HepG2 (cell line): ENCODE measurements around the gene S1PR5. TPM values are rescaled to one million over a fixed set of nuclear protein-coding genes. Genes with fewer than 3 reads are reported as not detected.
A peak's percentile ranks its signal among the peaks of the same experiment; 100 is the strongest.

Experiments used
- FIP1L1 ChIP-seq: fragments of 200-400 bp; formaldehyde crosslinking; IDR thresholded peaks from 2 replicates; pipeline ENCODE4 v1.6.1; 2018; ENCODE audit warnings: low read depth, mild to moderate bottlenecking, low read length, moderate library complexity, borderline replicate concordance; ENCODE audit not compliant: insufficient read depth
- FOXA1 ChIP-seq, 2 experiments: fragments of 450-650 bp in 1 of 2; sonication (generic) in 1 of 2; formaldehyde crosslinking in 1 of 2; IDR thresholded peaks; 2 replicates each; pipeline versions ENCODE4 v1.4.0 to v1.6.1; 2016 to 2020; ENCODE audit warnings: missing genetic modification reagents in 1 of 2
- HIVEP1 ChIP-seq: sonication (generic); formaldehyde crosslinking; IDR thresholded peaks from 2 replicates; pipeline ENCODE4 v1.4.0; 2020; ENCODE audit warnings: mild to moderate bottlenecking, missing genetic modification reagents
- HOXA5 ChIP-seq: sonication (generic); formaldehyde crosslinking; IDR thresholded peaks from 2 replicates; pipeline ENCODE4 v1.4.0; 2020; ENCODE audit warnings: missing genetic modification reagents
- KDM4B ChIP-seq: sonication (generic); formaldehyde crosslinking; IDR thresholded peaks from 2 replicates; pipeline ENCODE4 v1.4.0; 2020; ENCODE audit warnings: missing genetic modification reagents
- MTA1 ChIP-seq: sonication (generic); formaldehyde crosslinking; IDR thresholded peaks from 2 replicates; pipeline ENCODE4 v1.4.0; 2020; ENCODE audit warnings: missing genetic modification reagents, mild to moderate bottlenecking, borderline replicate concordance
- NBN ChIP-seq: fragments of 450-650 bp; conservative IDR thresholded peaks from 2 replicates; pipeline ENCODE4 v1.6.1; 2017
- NFE2L2 ChIP-seq: fragments of 150-350 bp; IDR thresholded peaks from 2 replicates; pipeline ENCODE4 v1.6.1; 2014; ENCODE audit warnings: low read length
- RAD51 ChIP-seq: fragments of 450-650 bp; IDR thresholded peaks from 2 replicates; pipeline ENCODE4 v1.6.1; 2016; ENCODE audit warnings: borderline replicate concordance
- RXRA ChIP-seq: sonication (generic); formaldehyde crosslinking; IDR thresholded peaks from 2 replicates; pipeline ENCODE4 v1.5.1; 2020; ENCODE audit warnings: missing genetic modification reagents
- SNAI1 ChIP-seq: sonication (generic); formaldehyde crosslinking; IDR thresholded peaks from 2 replicates; pipeline ENCODE4 v1.5.0; 2020; ENCODE audit warnings: mild to moderate bottlenecking, missing genetic modification reagents, borderline replicate concordance
- ZFP90 ChIP-seq: sonication (generic); formaldehyde crosslinking; IDR thresholded peaks from 2 replicates; pipeline ENCODE4 v1.8.0; 2022; ENCODE audit warnings: missing genetic modification reagents, mild to moderate bottlenecking, inconsistent platforms, borderline replicate concordance
- ZNF224 ChIP-seq: sonication (generic); formaldehyde crosslinking; IDR thresholded peaks from 2 replicates; pipeline ENCODE4 v1.5.0; 2020; ENCODE audit warnings: mild to moderate bottlenecking, missing genetic modification reagents
- ZNF350 ChIP-seq: sonication (generic); formaldehyde crosslinking; IDR thresholded peaks from 2 replicates; pipeline ENCODE4 v1.4.0; 2020; ENCODE audit warnings: mild to moderate bottlenecking, low read depth, missing genetic modification reagents, borderline replicate concordance
- ZNF501 ChIP-seq: sonication (generic); formaldehyde crosslinking; IDR thresholded peaks from 2 replicates; pipeline ENCODE4 v1.5.1; 2020; ENCODE audit warnings: mild to moderate bottlenecking, moderate library complexity, missing genetic modification reagents
- ZNF792 ChIP-seq: IDR thresholded peaks from 2 replicates; pipeline ENCODE4 v1.6.1; 2016
- polyA plus RNA-seq, 8 experiments: library from polyadenylated mRNA; depleted of rRNA in 3 of 8; stranded (reverse) in 7 of 8; unstranded in 1 of 8; fragments of >200 nt; fragmentation: Illumina TruSeq in 4 of 8; extraction: Trizol in 4 of 8; gene quantifications; 2 replicates each; pipeline versions ENCODE4 v1.2.1 to v1.2.3, GENCODE V29; 2011 to 2016; ENCODE audit warnings: low read depth in 4 of 8, missing spikeins in 1 of 8, mixed read lengths in 1 of 8; ENCODE audit not compliant: insufficient read depth in 1 of 8
- total RNA-seq, 5 experiments: library from RNA; depleted of rRNA; stranded (reverse); fragments of >200 nt; fragmentation: Illumina TruSeq; extraction: Trizol; gene quantifications; 2 replicates each; pipeline ENCODE4 v1.2.3, GENCODE V29; 2016; ENCODE audit warnings: low read depth in 1 of 5
- TF ChIP-seq, protein P1 (sequence below), 2 experiments: fragments of 450-650 bp in 1 of 2; sonication (generic) in 1 of 2; formaldehyde crosslinking; IDR thresholded peaks; 2 replicates each; pipeline versions ENCODE4 v1.5.0 to v1.8.0; 2020 to 2022; ENCODE audit warnings: mild to moderate bottlenecking in 1 of 2, missing genetic modification reagents in 1 of 2
- TF ChIP-seq, protein P2 (sequence below), 2 experiments: sonication (generic) in 1 of 2; formaldehyde crosslinking in 1 of 2; IDR thresholded peaks; 2 replicates each; pipeline versions ENCODE4 v1.4.0 to v1.6.1; 2016 to 2020; ENCODE audit warnings: borderline replicate concordance in 1 of 2, low read depth in 1 of 2, mild to moderate bottlenecking in 1 of 2, missing genetic modification reagents in 1 of 2
- TF ChIP-seq, protein P3 (sequence below): sonication (generic); formaldehyde crosslinking; IDR thresholded peaks from 2 replicates; pipeline ENCODE4 v1.5.0; 2020; ENCODE audit warnings: mild to moderate bottlenecking, low read depth, missing genetic modification reagents, borderline replicate concordance
- TF ChIP-seq, protein P4 (sequence below): sonication (generic); formaldehyde crosslinking; IDR thresholded peaks from 2 replicates; pipeline ENCODE4 v1.5.0; 2020; ENCODE audit warnings: mild to moderate bottlenecking, missing genetic modification reagents
- TF ChIP-seq, protein P5 (sequence below): sonication (generic); formaldehyde crosslinking; IDR thresholded peaks from 2 replicates; pipeline ENCODE4 v1.5.0; 2020; ENCODE audit warnings: missing genetic modification reagents

Gene S1PR5
- total and polyA plus RNA-seq, 2 of the 13 experiments (the other 11 are each of a cell fraction or from before 2014, with no cell fraction given): 0.04 TPM; not detected in 1

DNA sequence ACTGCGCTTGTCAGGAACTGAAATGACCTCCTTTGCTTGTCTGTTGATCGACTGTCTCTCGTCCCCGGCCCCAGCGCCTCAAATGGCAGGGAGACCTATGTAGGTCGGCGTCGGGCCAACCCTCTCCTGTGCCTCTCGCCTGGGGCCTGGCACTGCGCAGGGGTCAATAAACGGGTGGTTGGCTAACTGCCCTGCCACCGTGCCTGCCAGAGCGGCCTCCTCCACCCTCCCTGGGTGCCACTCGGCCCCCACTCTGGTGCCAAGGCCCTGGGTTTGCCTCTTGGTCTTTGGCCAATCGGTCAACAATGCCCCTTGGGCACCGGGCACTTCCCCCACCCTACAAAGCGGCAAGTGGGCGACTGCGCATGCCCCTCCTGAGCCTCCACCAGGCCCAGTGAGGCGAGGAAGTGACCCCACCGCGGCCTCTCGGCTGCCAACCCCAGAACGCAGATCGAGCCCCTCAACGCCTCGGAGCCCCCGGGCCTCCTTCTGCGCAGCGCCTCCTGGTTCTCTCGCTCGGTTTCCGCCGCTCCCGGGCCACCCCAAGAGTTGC is 15.2 kb downstream of the S1PR5 start (continued):
- TF ChIP-seq, protein P1, sequence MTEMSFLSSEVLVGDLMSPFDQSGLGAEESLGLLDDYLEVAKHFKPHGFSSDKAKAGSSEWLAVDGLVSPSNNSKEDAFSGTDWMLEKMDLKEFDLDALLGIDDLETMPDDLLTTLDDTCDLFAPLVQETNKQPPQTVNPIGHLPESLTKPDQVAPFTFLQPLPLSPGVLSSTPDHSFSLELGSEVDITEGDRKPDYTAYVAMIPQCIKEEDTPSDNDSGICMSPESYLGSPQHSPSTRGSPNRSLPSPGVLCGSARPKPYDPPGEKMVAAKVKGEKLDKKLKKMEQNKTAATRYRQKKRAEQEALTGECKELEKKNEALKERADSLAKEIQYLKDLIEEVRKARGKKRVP (CRISPR knock-in tag; IDR thresholded peaks at IDR 0.05): 0 out of 4 replicates have a peak, but pooled peaks of 1 of the 2 experiments have one; percentile 19
- no peak; the same call in 1 of the 2 replicates for TF ChIP-seq MTA1 (CRISPR knock-in tag)
- TF ChIP-seq NFE2L2: no peak
- no peak; the same call in 1 of the 2 replicates for TF ChIP-seq ZNF350 (CRISPR knock-in tag)
- no peak for TF ChIP-seq NBN
- TF ChIP-seq ZNF501 (CRISPR knock-in tag): peak; percentile 19; the same call in 1 of the 2 replicates
- TF ChIP-seq ZFP90 (CRISPR knock-in tag): peak; percentile 12; the same call in 1 of the 2 replicates
- TF ChIP-seq RXRA: peak; percentile 44; the same call in 1 of the 2 replicates
- TF ChIP-seq KDM4B (CRISPR knock-in tag): peak; percentile 83; the same call in 1 of the 2 replicates
- peak; percentile 60; the same call in 1 of the 2 replicates for TF ChIP-seq SNAI1
- TF ChIP-seq, protein P2, sequence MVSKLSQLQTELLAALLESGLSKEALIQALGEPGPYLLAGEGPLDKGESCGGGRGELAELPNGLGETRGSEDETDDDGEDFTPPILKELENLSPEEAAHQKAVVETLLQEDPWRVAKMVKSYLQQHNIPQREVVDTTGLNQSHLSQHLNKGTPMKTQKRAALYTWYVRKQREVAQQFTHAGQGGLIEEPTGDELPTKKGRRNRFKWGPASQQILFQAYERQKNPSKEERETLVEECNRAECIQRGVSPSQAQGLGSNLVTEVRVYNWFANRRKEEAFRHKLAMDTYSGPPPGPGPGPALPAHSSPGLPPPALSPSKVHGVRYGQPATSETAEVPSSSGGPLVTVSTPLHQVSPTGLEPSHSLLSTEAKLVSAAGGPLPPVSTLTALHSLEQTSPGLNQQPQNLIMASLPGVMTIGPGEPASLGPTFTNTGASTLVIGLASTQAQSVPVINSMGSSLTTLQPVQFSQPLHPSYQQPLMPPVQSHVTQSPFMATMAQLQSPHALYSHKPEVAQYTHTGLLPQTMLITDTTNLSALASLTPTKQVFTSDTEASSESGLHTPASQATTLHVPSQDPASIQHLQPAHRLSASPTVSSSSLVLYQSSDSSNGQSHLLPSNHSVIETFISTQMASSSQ (IDR thresholded peaks at IDR 0.05; ENCODE audit: low read depth): no peak
- TF ChIP-seq, protein P2 (CRISPR knock-in tag; IDR thresholded peaks at IDR 0.05; ENCODE audit: borderline replicate concordance): no peak
- TF ChIP-seq FIP1L1: no peak
- no peak; the same call in 1 of the 2 replicates for TF ChIP-seq HOXA5 (CRISPR knock-in tag)
- TF ChIP-seq ZNF792 (CRISPR knock-in tag): peak; percentile 43; the same call in 1 of the 2 replicates
- TF ChIP-seq FOXA1 (IDR thresholded peaks at IDR 0.05): no peak
- TF ChIP-seq FOXA1 (CRISPR knock-in tag; IDR thresholded peaks at IDR 0.05): 0 out of 2 replicates have a peak, but pooled peaks have one; percentile 4
- TF ChIP-seq, protein P3, sequence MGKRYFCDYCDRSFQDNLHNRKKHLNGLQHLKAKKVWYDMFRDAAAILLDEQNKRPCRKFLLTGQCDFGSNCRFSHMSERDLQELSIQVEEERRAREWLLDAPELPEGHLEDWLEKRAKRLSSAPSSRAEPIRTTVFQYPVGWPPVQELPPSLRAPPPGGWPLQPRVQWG (CRISPR knock-in tag): no peak
- no peak for TF ChIP-seq RAD51
- TF ChIP-seq ZNF224: 0 out of 2 replicates have a peak, but pooled peaks have one; percentile 33
- TF ChIP-seq HIVEP1 (CRISPR knock-in tag): peak; percentile 64; the same call in 1 of the 2 replicates
- TF ChIP-seq, protein P4, sequence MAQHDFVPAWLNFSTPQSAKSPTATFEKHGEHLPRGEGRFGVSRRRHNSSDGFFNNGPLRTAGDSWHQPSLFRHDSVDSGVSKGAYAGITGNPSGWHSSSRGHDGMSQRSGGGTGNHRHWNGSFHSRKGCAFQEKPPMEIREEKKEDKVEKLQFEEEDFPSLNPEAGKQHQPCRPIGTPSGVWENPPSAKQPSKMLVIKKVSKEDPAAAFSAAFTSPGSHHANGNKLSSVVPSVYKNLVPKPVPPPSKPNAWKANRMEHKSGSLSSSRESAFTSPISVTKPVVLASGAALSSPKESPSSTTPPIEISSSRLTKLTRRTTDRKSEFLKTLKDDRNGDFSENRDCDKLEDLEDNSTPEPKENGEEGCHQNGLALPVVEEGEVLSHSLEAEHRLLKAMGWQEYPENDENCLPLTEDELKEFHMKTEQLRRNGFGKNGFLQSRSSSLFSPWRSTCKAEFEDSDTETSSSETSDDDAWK (CRISPR knock-in tag): no peak
- TF ChIP-seq, protein P5, sequence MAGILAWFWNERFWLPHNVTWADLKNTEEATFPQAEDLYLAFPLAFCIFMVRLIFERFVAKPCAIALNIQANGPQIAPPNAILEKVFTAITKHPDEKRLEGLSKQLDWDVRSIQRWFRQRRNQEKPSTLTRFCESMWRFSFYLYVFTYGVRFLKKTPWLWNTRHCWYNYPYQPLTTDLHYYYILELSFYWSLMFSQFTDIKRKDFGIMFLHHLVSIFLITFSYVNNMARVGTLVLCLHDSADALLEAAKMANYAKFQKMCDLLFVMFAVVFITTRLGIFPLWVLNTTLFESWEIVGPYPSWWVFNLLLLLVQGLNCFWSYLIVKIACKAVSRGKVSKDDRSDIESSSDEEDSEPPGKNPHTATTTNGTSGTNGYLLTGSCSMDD (CRISPR knock-in tag): no peak
